ENCODE data around the gene CYP4F3. TPM values are rescaled to one million over a fixed set of nuclear protein-coding genes. Genes with fewer than 3 reads are reported as not detected.
"Not testable (repeated sequence)": the region's sequence is repeated elsewhere in the genome, so short reads cannot be mapped to it uniquely, and the experiment has no call there.

Gene CYP4F3
- total and polyA plus RNA-seq, 2 experiments from 2014 or later: 2.2 to 3.3 TPM

GRCh38 chr19:15673176-15673654, 32.5 kb downstream of the CYP4F3 start:
- WGBS (ENCODE audit: low lambda C conversion rate, missing lambda C conversion rate): 29% methylated on average over 9 of the region's 9 CpGs
- no peaks in the 10 kb centered on the region for H3K4me1 ChIP-seq (ENCODE audit: insufficient read depth)
- H4K20me1 ChIP-seq (ENCODE audit: insufficient read depth, poor library complexity, severe bottlenecking): no peaks in the 10 kb centered on the region
- no peak overlapping the region for H2AFZ ChIP-seq
- no peak overlapping the region for H3K4me3 ChIP-seq
- TF ChIP-seq CTCF (IDR thresholded peaks at IDR 0.05; ENCODE audit: poor library complexity) (no peak), EZH2 (IDR thresholded peaks at IDR 0.05; ENCODE audit: borderline replicate concordance) (no peak), EZH2phosphoT487 (IDR thresholded peaks at IDR 0.05; ENCODE audit: low read depth, severe bottlenecking, unreplicated experiment) (no peak)
- H3K36me3 ChIP-seq (replicated peaks; ENCODE audit: insufficient read depth, low read depth): no peaks in the 10 kb centered on the region
- H3K9me3 ChIP-seq (ENCODE audit: low read depth): no peaks in the 10 kb centered on the region
- no peaks in the 10 kb centered on the region for H3K9me2 ChIP-seq (replicated peaks; ENCODE audit: insufficient read depth)
- H3K27ac ChIP-seq: no peak overlapping the region
- H3K27me3 ChIP-seq: no peaks in the 10 kb centered on the region
- H3K4me2 ChIP-seq: no peak overlapping the region
- no peak for DNase-seq (ENCODE audit: low spot score)
- H3K79me2 ChIP-seq: no peaks in the 10 kb centered on the region

- no peak for TF ChIP-seq EZH2phosphoT487 (IDR thresholded peaks at IDR 0.05; ENCODE audit: low read depth, severe bottlenecking, unreplicated experiment)
- no peak for TF ChIP-seq CTCF (IDR thresholded peaks at IDR 0.05; ENCODE audit: poor library complexity)
- TF ChIP-seq EZH2 (IDR thresholded peaks at IDR 0.05; ENCODE audit: borderline replicate concordance): no peak
- no peak overlapping the region for H3K27ac ChIP-seq
Observed at GRCh38 chr19:15675560-15675959, 34.9 kb downstream of the CYP4F3 start.

GRCh38 chr19:15679089-15679488, 38.4 kb downstream of the CYP4F3 start:
- no peak for DNase-seq (ENCODE audit: low spot score)
- 16% methylated on average over 4 of the region's 4 CpGs for WGBS (ENCODE audit: low lambda C conversion rate, missing lambda C conversion rate)
- Histone ChIP-seq H3K9me2 (replicated peaks; ENCODE audit: insufficient read depth) (no peaks in the 10 kb centered on the region), H3K79me2 (no peaks in the 10 kb centered on the region), H3K27ac (no peak overlapping the region), H3K9me3 (ENCODE audit: low read depth) (no peaks in the 10 kb centered on the region), H4K20me1 (ENCODE audit: insufficient read depth, poor library complexity, severe bottlenecking) (no peaks in the 10 kb centered on the region), H3K27me3 (no peaks in the 10 kb centered on the region), H3K4me2 (no peak overlapping the region), H3K4me1 (ENCODE audit: insufficient read depth) (no peaks in the 10 kb centered on the region), H3K4me3 (no peak overlapping the region), H3K36me3 (replicated peaks; ENCODE audit: insufficient read depth, low read depth) (no peaks in the 10 kb centered on the region), H2AFZ (no peak overlapping the region)
- no peak for TF ChIP-seq EZH2phosphoT487 (IDR thresholded peaks at IDR 0.05; ENCODE audit: low read depth, severe bottlenecking, unreplicated experiment)
- TF ChIP-seq EZH2 (IDR thresholded peaks at IDR 0.05; ENCODE audit: borderline replicate concordance): no peak
- no peak for TF ChIP-seq CTCF (IDR thresholded peaks at IDR 0.05; ENCODE audit: poor library complexity)

More at GRCh38 chr19:15675560-15675959, 34.9 kb downstream of the CYP4F3 start:
- Histone ChIP-seq H3K79me2 (no peaks in the 10 kb centered on the region), H3K4me3 (no peak overlapping the region), H3K27me3 (no peaks in the 10 kb centered on the region), H2AFZ (no peak overlapping the region), H3K4me2 (no peak overlapping the region), H3K36me3 (replicated peaks; ENCODE audit: insufficient read depth, low read depth) (no peaks in the 10 kb centered on the region), H3K4me1 (ENCODE audit: insufficient read depth) (no peaks in the 10 kb centered on the region), H3K9me2 (replicated peaks; ENCODE audit: insufficient read depth) (no peaks in the 10 kb centered on the region), H3K9me3 (ENCODE audit: low read depth) (no peaks in the 10 kb centered on the region), H4K20me1 (ENCODE audit: insufficient read depth, poor library complexity, severe bottlenecking) (no peaks in the 10 kb centered on the region)
- no peak for DNase-seq (ENCODE audit: low spot score)
- 44% methylated on average over 3 of the region's 3 CpGs for WGBS (ENCODE audit: low lambda C conversion rate, missing lambda C conversion rate)

- H3K4me2 ChIP-seq, H3K27ac ChIP-seq: not testable (repeated sequence)
Observed at GRCh38 chr19:15679865-15680264, 39.2 kb downstream of the CYP4F3 start.

More at GRCh38 chr19:15679865-15680264, 39.2 kb downstream of the CYP4F3 start:
- DNase-seq (ENCODE audit: low spot score); H3K36me3 ChIP-seq (replicated peaks; ENCODE audit: insufficient read depth, low read depth); H3K4me3 ChIP-seq; H3K27me3 ChIP-seq; H3K9me3 ChIP-seq (ENCODE audit: low read depth); H3K9me2 ChIP-seq (replicated peaks; ENCODE audit: insufficient read depth); H3K4me1 ChIP-seq (ENCODE audit: insufficient read depth); H2AFZ ChIP-seq; H4K20me1 ChIP-seq (ENCODE audit: insufficient read depth, poor library complexity, severe bottlenecking); H3K79me2 ChIP-seq: not testable (repeated sequence)
- 54% methylated on average over 4 of the region's 4 CpGs for WGBS (ENCODE audit: low lambda C conversion rate, missing lambda C conversion rate)
